Measurements from ENCODE around the gene CYP27B1.

Gene CYP27B1

GRCh38 chr12:57731411-57732080 lies 35.3 kb downstream of the CYP27B1 start:
- H3K27ac Mint-ChIP-seq (ENCODE audit: low read depth): no peak overlapping the region
- H3K4me3 Mint-ChIP-seq: no peak overlapping the region
- H3K27me3 Mint-ChIP-seq: no peaks in the 10 kb centered on the region
- H3K4me1 Mint-ChIP-seq: peaks cover 35% of the 10 kb centered on the region
- peaks cover 58% of the 10 kb centered on the region for H3K36me3 Mint-ChIP-seq (ENCODE audit: insufficient read depth)
- ATAC-seq (replicated peaks; ENCODE audit: extremely low read depth, poor library complexity, severe bottlenecking) (no peak), DNase-seq (ENCODE audit: low spot score in 2 of 2) (no peak)
- H3K9me3 Mint-ChIP-seq: no peaks in the 10 kb centered on the region

- Mint-ChIP-seq H3K9me3 (no peaks in the 10 kb centered on the region), H3K36me3 (ENCODE audit: insufficient read depth) (peaks cover 61% of the 10 kb centered on the region), H3K4me3 (no peak overlapping the region), H3K27ac (ENCODE audit: low read depth) (peak overlapping the region; percentile 22), H3K4me1 (peaks cover 29% of the 10 kb centered on the region), H3K27me3 (no peaks in the 10 kb centered on the region)
- DNase-seq (ENCODE audit: low spot score in 2 of 2) (no peak), ATAC-seq (replicated peaks; ENCODE audit: extremely low read depth, poor library complexity, severe bottlenecking) (no peak)
Measured at GRCh38 chr12:57730336-57731067, 36.4 kb downstream of the CYP27B1 start.

GRCh38 chr12:57729321-57729844 lies 37.5 kb downstream of the CYP27B1 start:
- Mint-ChIP-seq H3K9me3 (no peaks in the 10 kb centered on the region), H3K4me3 (no peak overlapping the region), H3K27ac (ENCODE audit: low read depth) (peak overlapping the region; percentile 58), H3K4me1 (peaks cover 27% of the 10 kb centered on the region), H3K27me3 (no peaks in the 10 kb centered on the region), H3K36me3 (ENCODE audit: insufficient read depth) (peaks cover 69% of the 10 kb centered on the region)
- no peak for DNase-seq (ENCODE audit: low spot score in 2 of 2)
- ATAC-seq (replicated peaks; ENCODE audit: extremely low read depth, poor library complexity, severe bottlenecking): no peak

- peak overlapping the region; percentile 58 for H3K27ac Mint-ChIP-seq (ENCODE audit: low read depth)
- no peaks in the 10 kb centered on the region for H3K9me3 Mint-ChIP-seq
- H3K4me3 Mint-ChIP-seq: no peak overlapping the region
- peaks cover 60% of the 10 kb centered on the region for H3K36me3 Mint-ChIP-seq (ENCODE audit: insufficient read depth)
- no peaks in the 10 kb centered on the region for H3K27me3 Mint-ChIP-seq
- peaks cover 35% of the 10 kb centered on the region for H3K4me1 Mint-ChIP-seq
- DNase-seq (ENCODE audit: low spot score in 2 of 2) (no peak), ATAC-seq (replicated peaks; ENCODE audit: extremely low read depth, poor library complexity, severe bottlenecking) (no peak)
Measured at GRCh38 chr12:57727758-57728395, 39.0 kb downstream of the CYP27B1 start.

GRCh38 chr12:57726884-57727757 lies 39.8 kb downstream of the CYP27B1 start:
- Mint-ChIP-seq H3K36me3 (ENCODE audit: insufficient read depth) (peaks cover 54% of the 10 kb centered on the region), H3K4me1 (peaks cover 32% of the 10 kb centered on the region), H3K4me3 (no peak overlapping the region), H3K9me3 (no peaks in the 10 kb centered on the region), H3K27me3 (no peaks in the 10 kb centered on the region), H3K27ac (ENCODE audit: low read depth) (peak overlapping the region; percentile 58)
- ATAC-seq (replicated peaks; ENCODE audit: extremely low read depth, poor library complexity, severe bottlenecking) (no peak), DNase-seq (ENCODE audit: low spot score in 2 of 2) (no peak)

GRCh38 chr12:57726151-57726883 lies 40.6 kb downstream of the CYP27B1 start:
- H3K4me3 Mint-ChIP-seq: no peak overlapping the region
- ATAC-seq (replicated peaks; ENCODE audit: extremely low read depth, poor library complexity, severe bottlenecking): no peak

GRCh38 chr12:57725851-57726150 lies 41.1 kb downstream of the CYP27B1 start:
- Mint-ChIP-seq H3K27ac (ENCODE audit: low read depth) (no peak overlapping the region), H3K36me3 (ENCODE audit: insufficient read depth) (peaks cover 50% of the 10 kb centered on the region), H3K4me1 (peaks cover 39% of the 10 kb centered on the region), H3K9me3 (no peaks in the 10 kb centered on the region), H3K4me3 (no peak overlapping the region), H3K27me3 (no peaks in the 10 kb centered on the region)
- no peak for ATAC-seq (replicated peaks; ENCODE audit: extremely low read depth, poor library complexity, severe bottlenecking)
- DNase-seq (ENCODE audit: low spot score in 2 of 2): no peak

More at GRCh38 chr12:57726151-57726883, 40.6 kb downstream of the CYP27B1 start:
- Mint-ChIP-seq H3K27ac (ENCODE audit: low read depth) (no peak overlapping the region), H3K27me3 (no peaks in the 10 kb centered on the region), H3K9me3 (no peaks in the 10 kb centered on the region), H3K4me1 (peaks cover 39% of the 10 kb centered on the region), H3K36me3 (ENCODE audit: insufficient read depth) (peaks cover 51% of the 10 kb centered on the region)
- DNase-seq (ENCODE audit: low spot score in 2 of 2): no peak

GRCh38 chr12:57724936-57725740 lies 41.7 kb downstream of the CYP27B1 start:
- ATAC-seq (replicated peaks; ENCODE audit: extremely low read depth, poor library complexity, severe bottlenecking): no peak
- peak overlapping the region; percentile 87 for H3K27ac Mint-ChIP-seq (ENCODE audit: low read depth)
- no peaks in the 10 kb centered on the region for H3K27me3 Mint-ChIP-seq
- DNase-seq (ENCODE audit: low spot score in 2 of 2): no peak
- H3K36me3 Mint-ChIP-seq (ENCODE audit: insufficient read depth): peaks cover 47% of the 10 kb centered on the region
- H3K4me3 Mint-ChIP-seq: no peak overlapping the region
- H3K4me1 Mint-ChIP-seq: peaks cover 39% of the 10 kb centered on the region
- H3K9me3 Mint-ChIP-seq: no peaks in the 10 kb centered on the region

- Mint-ChIP-seq H3K4me1 (peaks cover 39% of the 10 kb centered on the region), H3K36me3 (ENCODE audit: insufficient read depth) (peaks cover 43% of the 10 kb centered on the region), H3K27ac (ENCODE audit: low read depth) (peak overlapping the region; percentile 87), H3K27me3 (no peaks in the 10 kb centered on the region), H3K4me3 (no peak overlapping the region), H3K9me3 (no peaks in the 10 kb centered on the region)
- DNase-seq (ENCODE audit: low spot score in 2 of 2) (no peak), ATAC-seq (replicated peaks; ENCODE audit: extremely low read depth, poor library complexity, severe bottlenecking) (no peak)
Measured at GRCh38 chr12:57724003-57724935, 42.6 kb downstream of the CYP27B1 start.

GRCh38 chr12:57723630-57723962 lies 43.3 kb downstream of the CYP27B1 start:
- Mint-ChIP-seq H3K4me3 (no peak overlapping the region), H3K9me3 (no peaks in the 10 kb centered on the region), H3K36me3 (ENCODE audit: insufficient read depth) (peaks cover 42% of the 10 kb centered on the region), H3K27me3 (no peaks in the 10 kb centered on the region), H3K4me1 (peaks cover 39% of the 10 kb centered on the region), H3K27ac (ENCODE audit: low read depth) (no peak overlapping the region)
- ATAC-seq (replicated peaks; ENCODE audit: extremely low read depth, poor library complexity, severe bottlenecking): no peak
- DNase-seq (ENCODE audit: low spot score in 2 of 2): no peak

All from central memory CD8-positive, alpha-beta T cell (primary cell).